ENCODE measurements around the gene ASPG. TPM values are rescaled to one million over a fixed set of nuclear protein-coding genes. Genes with fewer than 3 reads are reported as not detected.

The ASPG gene
- total and polyA plus RNA-seq, 12 donors: 2.8 to 32.0 (median 13.2) TPM

GRCh38 chr14:104054222-104054905 lies 31.1 kb upstream of the ASPG start:
- Histone ChIP-seq H3K27ac (no peak overlapping the region), H3K9me3 (no peaks in the 10 kb centered on the region), H3K36me3 (no peaks in the 10 kb centered on the region), H3K27me3 (peaks cover 0 to 5% (median 0%) of the 10 kb centered on the region in 7 donors), H3K4me3 (no peak overlapping the region), H3K4me1 (peaks cover 0 to 5% (median 0%) of the 10 kb centered on the region in 9 donors)
- 84 to 87% methylated on average over 16 of the region's 16 CpGs for WGBS, 2 donors
- ATAC-seq (no peak), DNase-seq (no peak)
- intact Hi-C loops (cut with DNase I): no loop called here
- no peak for TF ChIP-seq CTCF (IDR thresholded peaks at IDR 0.05)

GRCh38 chr14:104062281-104062680 lies 23.2 kb upstream of the ASPG start:
- Histone ChIP-seq H3K27me3 (peaks cover 0 to 14% (median 4%) of the 10 kb centered on the region in 7 donors), H3K27ac (no peak overlapping the region), H3K9me3 (peaks cover 0 to 12% (median 0%) of the 10 kb centered on the region in 11 donors), H3K4me3 (no peak overlapping the region), H3K4me1 (no peaks in the 10 kb centered on the region), H3K36me3 (no peaks in the 10 kb centered on the region)
- intact Hi-C loops (cut with DNase I): no loop called here
- DNase-seq (no peak), ATAC-seq (no peak)
- no peak for TF ChIP-seq CTCF (IDR thresholded peaks at IDR 0.05)
- WGBS, 2 donors: 81 to 89% methylated on average over 1 of the region's 1 CpG

GRCh38 chr14:104064003-104064402 lies 21.5 kb upstream of the ASPG start:
- intact Hi-C loops (cut with DNase I): no loop called here
- Histone ChIP-seq H3K27me3 (peaks cover 0 to 27% (median 4%) of the 10 kb centered on the region in 7 donors), H3K4me1 (no peaks in the 10 kb centered on the region), H3K27ac (no peak overlapping the region), H3K9me3 (peaks cover 0 to 19% (median 0%) of the 10 kb centered on the region in 11 donors), H3K4me3 (no peak overlapping the region), H3K36me3 (no peaks in the 10 kb centered on the region)
- TF ChIP-seq CTCF (IDR thresholded peaks at IDR 0.05): no peak
- DNase-seq (no peak), ATAC-seq (no peak)
- WGBS, 2 donors: 75 to 86% methylated on average over 10 of the region's 10 CpGs

GRCh38 chr14:104066279-104066678 lies 19.2 kb upstream of the ASPG start:
- Histone ChIP-seq H3K4me3 (no peak overlapping the region), H3K9me3 (peaks cover 0 to 19% (median 0%) of the 10 kb centered on the region in 11 donors), H3K36me3 (no peaks in the 10 kb centered on the region), H3K4me1 (no peaks in the 10 kb centered on the region), H3K27me3 (peaks cover 0 to 37% (median 15%) of the 10 kb centered on the region in 7 donors), H3K27ac (no peak overlapping the region)
- DNase-seq (no peak), ATAC-seq (no peak)
- TF ChIP-seq CTCF (IDR thresholded peaks at IDR 0.05): no peak
- WGBS, 2 donors: 81 to 86% methylated on average over 5 of the region's 5 CpGs
- intact Hi-C loops (cut with DNase I): no loop called here

Measured in heart right ventricle (tissue), 16 donors.